K562 (cell line): ENCODE results near the gene ANXA1. TPM values are rescaled to one million over a fixed set of nuclear protein-coding genes. Genes with fewer than 3 reads are reported as not detected.

Experiments used
- ATAC-seq: fragments of 200-7000 bp; cut with Tn5 transposase; 3 replicates; pipeline ENCODE4 v1.9.1; 2020; ENCODE audit warnings: moderate library complexity
- BruUV-seq: library from RNA; stranded (reverse); fragments of 400-500 nt; replicated peaks from 2 replicates; lab custom pipeline; 2021; lab: Mats Ljungman, UMichigan
- CTCF ChIA-PET: fragments of 300-600 bp; formaldehyde crosslinking; extraction: SDS; loops from one replicate; lab custom pipeline; 2021; ENCODE audit warnings: low intra/inter-chr PET ratio; lab: Yijun Ruan, JAX
- POLR2A ChIA-PET: fragments of 300-600, 350-650 bp; sonication (Branson Sonifier 250); formaldehyde crosslinking; extraction: SDS; loops from one replicate; lab custom pipeline; 2021; ENCODE audit warnings: antibody characterized with exemption, inconsistent platforms; lab: Yijun Ruan, JAX
- DNase-seq, 4 experiments: peaks; one replicate each; pipeline versions ENCODE4 v3.0.0 to v3.0.0-alpha.2; 2011 to 2018; ENCODE audit warnings: low spot score in 3 of 4, mixed read lengths in 3 of 4; ENCODE audit errors: extremely low read depth in 1 of 4
- FAIRE-seq: peaks from 2 replicates; lab custom pipeline; 2011; peaks lifted over from hg19 to GRCh38; lab: Jason Lieb, UNC
- H2AFZ ChIP-seq: 2 replicates; pipeline ENCODE4 v1.6.0; 2011; ENCODE audit warnings: low read depth, low read length, control low read depth, inconsistent platforms
- H3K27ac ChIP-seq: fragments of 200-600 bp; 3 replicates; pipeline ENCODE4 v1.8.0; 2011; ENCODE audit warnings: low read depth, mild to moderate bottlenecking, control low read depth, inconsistent platforms, low read length, moderate library complexity, mixed read lengths; ENCODE audit errors: extremely low read depth
- H3K27me3 ChIP-seq, 2 experiments: fragments of 300-600 bp in 1 of 2; 2 replicates in 1 of 2; 3 replicates in 1 of 2; pipeline versions ENCODE4 v1.6.0 to v1.8.0; 2011; ENCODE audit warnings: inconsistent platforms in 2 of 2, low read length in 2 of 2, mild to moderate bottlenecking in 1 of 2, mixed read lengths in 1 of 2, moderate library complexity in 1 of 2; ENCODE audit not compliant: control insufficient read depth in 2 of 2, insufficient read depth in 2 of 2
- H3K36me3 ChIP-seq: fragments of 300-600 bp; 3 replicates; pipeline ENCODE4 v1.8.0; 2011; ENCODE audit warnings: mild to moderate bottlenecking, low read length, inconsistent platforms; ENCODE audit not compliant: control insufficient read depth, insufficient read depth
- H3K4me1 ChIP-seq, 2 experiments: fragments of 200-600 bp in 1 of 2; replicated peaks in 1 of 2; 2 replicates in 1 of 2; 3 replicates in 1 of 2; pipeline versions ENCODE4 v1.5.1 to v1.8.0; 2011; ENCODE audit warnings: inconsistent platforms in 2 of 2, low read length in 2 of 2, mild to moderate bottlenecking in 1 of 2, mixed read lengths in 1 of 2, moderate library complexity in 1 of 2; ENCODE audit not compliant: control insufficient read depth in 2 of 2, insufficient read depth in 2 of 2
- H3K4me2 ChIP-seq: 2 replicates; pipeline ENCODE4 v1.6.1; 2011; ENCODE audit warnings: low read length, control low read depth, inconsistent platforms, mixed read lengths; ENCODE audit not compliant: insufficient read depth
- H3K4me3 ChIP-seq: fragments of 200-600 bp; sonication (generic), shearing (Covaris generic); 2 replicates; pipeline ENCODE4 v1.5.1; 2016; ENCODE audit warnings: control low read depth, inconsistent platforms
- H3K79me2 ChIP-seq: fragments of 200-600 bp; 3 replicates; pipeline ENCODE4 v1.8.0; 2011; ENCODE audit warnings: low read length, inconsistent platforms; ENCODE audit not compliant: control insufficient read depth, insufficient read depth
- H3K9ac ChIP-seq, 2 experiments: 2 replicates each; pipeline versions ENCODE4 v1.6.0 to v1.6.1; 2011; ENCODE audit warnings: low read depth in 2 of 2, low read length in 2 of 2, control low read depth in 1 of 2, inconsistent platforms in 1 of 2, mild to moderate bottlenecking in 1 of 2, mixed read lengths in 1 of 2; ENCODE audit not compliant: insufficient read depth in 1 of 2
- H3K9me1 ChIP-seq: one replicate; pipeline ENCODE4 v1.6.0; 2011; ENCODE audit warnings: inconsistent platforms, mild to moderate bottlenecking, low read length, moderate library complexity; ENCODE audit not compliant: control insufficient read depth, insufficient read depth
- H3K9me3 ChIP-seq: replicated peaks from 2 replicates; pipeline ENCODE4 v1.5.1; 2011; ENCODE audit warnings: low read depth, low read length, inconsistent platforms; ENCODE audit not compliant: control insufficient read depth, insufficient read depth
- H4K20me1 ChIP-seq: replicated peaks from 2 replicates; pipeline ENCODE4 v1.6.1; 2011; ENCODE audit warnings: low read length, inconsistent platforms, mixed read lengths; ENCODE audit not compliant: control insufficient read depth, insufficient read depth
- CXXC5 ChIP-seq: fragments of 250-450 bp; sonication (Bioruptor Pico); IDR thresholded peaks from 2 replicates; pipeline ENCODE4 v1.8.0; 2022; ENCODE audit warnings: inconsistent platforms, mild to moderate bottlenecking, moderate library complexity
- MXI1 ChIP-seq: IDR thresholded peaks from 2 replicates; pipeline ENCODE4 v1.6.1; 2011; ENCODE audit warnings: low read depth, mild to moderate bottlenecking, improper control_type of control experiment, low read length
- POLR2AphosphoS5 ChIP-seq: IDR thresholded peaks from 2 replicates; pipeline ENCODE4 v1.6.1; 2011; ENCODE audit warnings: mild to moderate bottlenecking, low read depth, low read length, moderate library complexity; ENCODE audit not compliant: control insufficient read depth, insufficient read depth
- POLR2B ChIP-seq: fragments of 450-650 bp; IDR thresholded peaks from 2 replicates; pipeline ENCODE4 v1.6.1; 2018; ENCODE audit warnings: low read depth; ENCODE audit not compliant: partially characterized antibody
- POLR2G ChIP-seq: fragments of 200-400 bp; formaldehyde crosslinking; IDR thresholded peaks from 2 replicates; pipeline ENCODE4 v1.6.1; 2017; ENCODE audit warnings: low read depth, mild to moderate bottlenecking, antibody characterized with exemption, low read length, moderate library complexity
- RBFOX2 ChIP-seq: fragments of 200-400 bp; formaldehyde crosslinking; IDR thresholded peaks from 2 replicates; pipeline ENCODE4 v1.6.1; 2017; ENCODE audit warnings: low read depth, mild to moderate bottlenecking, low read length, moderate library complexity
- SUPT5H ChIP-seq: fragments of 450-650 bp; IDR thresholded peaks from 2 replicates; pipeline ENCODE4 v1.6.1; 2016
- ZNF165 ChIP-seq: fragments of 250-450 bp; sonication (Bioruptor Pico); IDR thresholded peaks from 2 replicates; pipeline ENCODE4 v1.4.0; 2020; ENCODE audit warnings: borderline replicate concordance
- WGBS: fragments of 100-300 bp; shearing (Covaris generic); methylation state at CpG from one replicate; pipeline ENCODE4 v1.1.6; 2016; ENCODE audit warnings: low coverage, mixed read lengths; ENCODE audit not compliant: insufficient coverage; ENCODE audit errors: missing lambda C conversion rate; 5-methylcytosine and 5-hydroxymethylcytosine counted together
- in situ Hi-C: fragments of 300-500 bp; cut with MboI; formaldehyde crosslinking; loops from 4 replicates; pipeline ENCODE4 v1.15.0; 2018; ENCODE audit warnings: inconsistent platforms, mixed read lengths
- intact Hi-C: fragments of 100-400 bp; cut with micrococcal nuclease; formaldehyde crosslinking; loops from 2 replicates; pipeline ENCODE4 v1.14.2; 2022
- polyA plus RNA-seq, 8 experiments: library from polyadenylated mRNA; depleted of rRNA in 4 of 8; stranded (reverse) in 5 of 8; unstranded in 3 of 8; fragments of >200 nt; fragmentation: Nextera tagmentation in 2 of 8; fragmentation: Illumina TruSeq in 1 of 8; extraction: Ambion mirVana in 2 of 8; extraction: Trizol in 1 of 8; gene quantifications; 2 replicates each; pipeline versions ENCODE4 v1.2.1 to v1.2.3, GENCODE V29; 2011 to 2014; ENCODE audit warnings: inconsistent platforms in 1 of 8, missing spikeins in 1 of 8
- total RNA-seq, 7 experiments: library from RNA; depleted of rRNA in 6 of 7; stranded (reverse); fragments of >200 nt in 6 of 7; fragmentation: Illumina TruSeq in 2 of 7; extraction: Trizol in 2 of 7; gene quantifications; 2 replicates each; pipeline versions ENCODE4 v1.2.1 to v1.2.3, GENCODE V29; 2011 to 2021; ENCODE audit warnings: low replicate concordance in 1 of 7

ANXA1 gene
- total and polyA plus RNA-seq, 9 of the 15 experiments (the other 6 are each of a cell fraction or from before 2014, with no cell fraction given) = 406 to 1,298 (median 620) TPM

- Histone ChIP-seq H3K4me3 (no peak overlapping the region), H3K4me2 (no peak overlapping the region), H3K4me1 (no peaks in the 10 kb centered on the region), H2AFZ (no peak overlapping the region), H3K9me3 (no peaks in the 10 kb centered on the region), H3K36me3 (peaks cover 71% of the 10 kb centered on the region), H3K79me2 (no peaks in the 10 kb centered on the region), H4K20me1 (no peaks in the 10 kb centered on the region), H3K9me1 (no peaks in the 10 kb centered on the region), H3K9ac (no peak overlapping the region), H3K27ac (no peak overlapping the region), H3K27me3 (no peaks in the 10 kb centered on the region)
- intact Hi-C loops = no loop called here
- no peak for FAIRE-seq
- ChIA-PET CTCF (no interaction called here), POLR2A (no interaction called here)
- BruUV-seq = TSS peak; percentile 12
- in situ Hi-C loops = no loop called here
- WGBS = 87% methylated on average over 4 of the region's 5 CpGs
- DNase-seq = no peak
- ATAC-seq = no peak; the same call in 2 of the 3 replicates
- TF ChIP-seq ZNF165 (CRISPR knock-in tag) = no peak
- peak; percentile 16; the same call in 1 of the 2 replicates for TF ChIP-seq MXI1
- TF ChIP-seq RBFOX2 = peak; percentile 55
- TF ChIP-seq POLR2G = peak; percentile 47; the same call in 1 of the 2 replicates
- TF ChIP-seq SUPT5H = peak; percentile 52
- TF ChIP-seq CXXC5 (CRISPR knock-in tag) = no peak
- peak; percentile 49 for TF ChIP-seq POLR2AphosphoS5
- peak; percentile 45 for TF ChIP-seq POLR2B
- TF ChIP-seq, all 486 proteins: peak for 6
These were observed 16.8 kb downstream of the ANXA1 start for GRCh38 chr9:73168298-73168934.
